ENCODE measurements around the gene PGBD2.

DNA sequence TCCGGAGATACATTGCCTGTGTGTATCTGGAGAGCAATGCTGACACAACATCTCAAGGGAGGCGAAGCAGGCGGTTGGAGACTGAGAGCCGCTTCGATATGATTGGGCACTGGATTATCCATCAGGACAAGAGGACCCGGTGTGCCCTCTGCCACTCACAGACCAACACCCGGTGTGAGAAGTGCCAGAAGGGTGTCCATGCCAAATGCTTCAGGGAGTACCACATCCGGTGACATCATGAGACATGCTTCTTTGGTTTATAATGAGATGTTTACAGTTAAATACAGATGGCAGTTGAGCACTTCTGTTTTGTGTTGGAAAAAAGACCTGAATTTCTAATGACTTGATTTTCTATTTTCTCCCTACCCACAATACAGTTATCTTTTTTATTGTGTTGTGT lies 12.1 kb downstream of the PGBD2 start:
- TF ChIP-seq, protein P1, sequence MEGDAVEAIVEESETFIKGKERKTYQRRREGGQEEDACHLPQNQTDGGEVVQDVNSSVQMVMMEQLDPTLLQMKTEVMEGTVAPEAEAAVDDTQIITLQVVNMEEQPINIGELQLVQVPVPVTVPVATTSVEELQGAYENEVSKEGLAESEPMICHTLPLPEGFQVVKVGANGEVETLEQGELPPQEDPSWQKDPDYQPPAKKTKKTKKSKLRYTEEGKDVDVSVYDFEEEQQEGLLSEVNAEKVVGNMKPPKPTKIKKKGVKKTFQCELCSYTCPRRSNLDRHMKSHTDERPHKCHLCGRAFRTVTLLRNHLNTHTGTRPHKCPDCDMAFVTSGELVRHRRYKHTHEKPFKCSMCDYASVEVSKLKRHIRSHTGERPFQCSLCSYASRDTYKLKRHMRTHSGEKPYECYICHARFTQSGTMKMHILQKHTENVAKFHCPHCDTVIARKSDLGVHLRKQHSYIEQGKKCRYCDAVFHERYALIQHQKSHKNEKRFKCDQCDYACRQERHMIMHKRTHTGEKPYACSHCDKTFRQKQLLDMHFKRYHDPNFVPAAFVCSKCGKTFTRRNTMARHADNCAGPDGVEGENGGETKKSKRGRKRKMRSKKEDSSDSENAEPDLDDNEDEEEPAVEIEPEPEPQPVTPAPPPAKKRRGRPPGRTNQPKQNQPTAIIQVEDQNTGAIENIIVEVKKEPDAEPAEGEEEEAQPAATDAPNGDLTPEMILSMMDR (IDR thresholded peaks at IDR 0.05; ENCODE audit: low read depth, low read length), result no peak
- no peak for TF ChIP-seq POLR2A (IDR thresholded peaks at IDR 0.05; ENCODE audit: extremely low read depth, insufficient read length)
